NCI-H1694 treated with DMSO at 0.1 percent for 48 hours (cell line): ENCODE measurements around the gene UQCC3.
"Not testable (repeated sequence)": the region's sequence is repeated elsewhere in the genome, so short reads cannot be mapped to it uniquely, and the experiment has no call there.

Source experiments
- DNase-seq: peaks from one replicate; lab custom pipeline; 2025; lab: John Stamatoyannopoulos, UW

The UQCC3 gene

GRCh38 chr11:62703921-62704320, 32.4 kb downstream of the UQCC3 start:
- DNase-seq: not testable (repeated sequence)

- no peak for DNase-seq
These were observed 33.9 kb downstream of the UQCC3 start for GRCh38 chr11:62705413-62705812.

- peak; percentile 88 for DNase-seq
These were observed 34.7 kb downstream of the UQCC3 start for GRCh38 chr11:62705880-62706849.

GRCh38 chr11:62706850-62707247, 35.4 kb downstream of the UQCC3 start:
- DNase-seq: no peak

GRCh38 chr11:62707277-62707861, 35.9 kb downstream of the UQCC3 start, which contains the start of the genes BSCL2 and GNG3:
TSS of gene BSCL2 (minus strand) at chr11:62707424. CDS start at chr11:62707195, 229 bp downstream.
TSS of gene GNG3 (plus strand) at chr11:62707676. CDS start at chr11:62708296, 620 bp downstream.
- DNase-seq: no peak

- DNase-seq: no peak
These were observed 36.9 kb downstream of the UQCC3 start for GRCh38 chr11:62708392-62708791.

GRCh38 chr11:62708793-62709192, 37.3 kb downstream of the UQCC3 start:
- DNase-seq: no peak

- peak; percentile 50 for DNase-seq
These were observed 38.0 kb downstream of the UQCC3 start for GRCh38 chr11:62709247-62710000.

GRCh38 chr11:62710001-62710345, 38.5 kb downstream of the UQCC3 start:
- no peak for DNase-seq

GRCh38 chr11:62712276-62712812, 40.9 kb downstream of the UQCC3 start:
- no peak for DNase-seq

- DNase-seq: no peak
These were observed 41.4 kb downstream of the UQCC3 start for GRCh38 chr11:62712861-62713260.

GRCh38 chr11:62713343-62713742, 41.9 kb downstream of the UQCC3 start:
- no peak for DNase-seq

- no peak for DNase-seq
These were observed 44.0 kb downstream of the UQCC3 start for GRCh38 chr11:62715150-62716130.

GRCh38 chr11:62716206-62716605, 44.7 kb downstream of the UQCC3 start:
- DNase-seq: no peak

GRCh38 chr11:62716816-62717215, 45.3 kb downstream of the UQCC3 start:
- DNase-seq: no peak

- no peak for DNase-seq
These were observed 48.0 kb downstream of the UQCC3 start for GRCh38 chr11:62719302-62719978.

- DNase-seq: no peak
These were observed 50.5 kb downstream of the UQCC3 start for GRCh38 chr11:62721994-62722393.
